ENCODE measurements around the gene ADRB2.
"Not testable (repeated sequence)": the region's sequence is repeated elsewhere in the genome, so short reads cannot be mapped to it uniquely, and the experiment has no call there.

The ADRB2 gene

GRCh38 chr5:148826053-148826738, at the start of gene ADRB2:
ADRB2 (plus strand) TSS chr5:148826611; CDS start chr5:148826832, 221 bp downstream.
- peak; percentile 96 for DNase-seq

GRCh38 chr5:148776780-148777179, 49.6 kb upstream of the ADRB2 start:
- peak; percentile 48 for DNase-seq

DNA sequence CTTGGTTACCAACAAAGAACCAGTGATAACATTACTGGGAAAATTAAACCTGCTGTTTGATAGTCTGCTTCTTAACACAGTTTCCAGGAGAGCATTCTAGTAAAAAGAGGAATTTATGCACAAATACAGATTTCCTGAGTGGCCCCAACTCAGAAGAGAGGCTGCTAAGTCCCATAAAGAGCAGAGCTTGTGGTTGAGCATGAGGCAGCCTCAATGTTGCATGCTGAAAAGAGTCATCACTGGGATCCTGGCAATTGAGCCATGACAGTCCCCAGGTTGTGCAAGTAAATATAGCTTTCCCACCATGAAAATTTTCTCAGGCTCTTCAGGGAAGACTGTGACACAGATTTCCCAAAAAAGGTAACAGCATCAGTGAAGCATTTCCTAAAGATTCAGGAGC, 47.5 kb upstream of the ADRB2 start:
- no peak for DNase-seq

DNA sequence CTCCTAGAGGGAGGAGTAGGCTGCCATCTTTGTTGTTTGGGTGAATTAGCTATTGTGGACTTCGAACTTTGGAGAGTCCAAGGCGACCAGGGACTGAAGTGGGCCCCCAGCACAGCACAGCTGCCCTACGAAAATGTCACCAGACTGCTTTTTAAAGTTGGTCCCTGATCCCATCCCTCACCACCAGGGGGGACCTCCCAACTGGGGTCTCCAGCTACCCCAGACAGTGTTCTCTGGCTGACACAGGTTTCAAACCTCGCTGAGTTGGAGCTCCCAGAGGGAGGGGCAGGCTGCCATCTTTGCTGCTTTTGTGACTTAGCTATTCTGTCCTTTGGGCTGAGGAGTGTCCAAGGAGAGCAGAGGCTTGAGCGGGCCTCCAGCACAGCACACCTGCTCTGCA, 45.7 kb upstream of the ADRB2 start:
- DNase-seq, result no peak

DNA sequence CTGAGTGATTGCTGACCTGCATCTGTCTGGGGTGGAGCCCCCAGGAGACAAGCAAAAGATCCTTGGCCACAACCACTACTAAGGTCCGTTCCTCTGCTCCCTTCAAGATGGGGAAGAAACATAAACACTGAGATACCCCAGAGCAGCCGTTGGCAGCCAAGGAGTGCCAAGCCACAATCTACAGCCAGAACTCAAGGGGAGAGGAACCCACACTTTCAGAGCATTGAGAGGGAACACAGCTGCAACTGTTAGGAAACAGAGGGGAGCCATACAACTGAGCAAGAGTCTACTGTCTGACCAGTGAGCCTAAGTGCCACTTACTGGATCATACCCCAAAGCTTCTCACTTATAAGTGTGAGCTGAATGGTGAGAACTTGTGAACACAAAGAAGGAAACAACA, 44.6 kb upstream of the ADRB2 start:
- DNase-seq, result no peak

- no peak for DNase-seq
Observed at GRCh38 chr5:148785223-148785622, 41.2 kb upstream of the ADRB2 start.

GRCh38 chr5:148786456-148786855, 40.0 kb upstream of the ADRB2 start:
- DNase-seq, result no peak

DNA sequence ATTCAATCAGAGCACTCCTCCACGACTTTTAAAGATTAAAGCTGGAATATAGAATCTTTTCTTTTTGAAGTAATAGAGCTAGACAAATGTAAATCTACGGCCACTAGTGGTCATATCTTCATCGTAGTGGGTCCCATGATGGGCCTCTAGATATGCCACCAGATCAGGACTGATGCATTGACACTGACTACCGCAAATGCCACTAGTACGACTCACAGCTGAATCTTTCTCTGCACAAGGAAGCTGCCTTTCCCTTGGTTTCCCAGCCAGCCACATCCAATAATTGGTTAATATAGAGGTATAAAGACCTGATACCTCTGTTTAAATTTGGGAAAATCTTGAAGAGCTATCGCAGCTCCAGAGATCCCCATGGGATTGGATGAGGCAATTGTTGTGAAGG, 37.8 kb upstream of the ADRB2 start:
- no peak for DNase-seq

GRCh38 chr5:148790545-148791333, 35.7 kb upstream of the ADRB2 start:
- DNase-seq, result no peak

GRCh38 chr5:148791334-148791667, 35.1 kb upstream of the ADRB2 start:
- no peak for DNase-seq

- no peak for DNase-seq
Observed at GRCh38 chr5:148791696-148792095, 34.7 kb upstream of the ADRB2 start.

- no peak for DNase-seq
Observed at GRCh38 chr5:148792744-148793143, 33.7 kb upstream of the ADRB2 start.

- DNase-seq, result no peak
Observed at GRCh38 chr5:148793261-148793660, 33.1 kb upstream of the ADRB2 start.

- DNase-seq, result no peak
Observed at GRCh38 chr5:148794275-148794674, 32.1 kb upstream of the ADRB2 start.

- no peak for DNase-seq
Observed at GRCh38 chr5:148794729-148795561, 31.5 kb upstream of the ADRB2 start.

DNA sequence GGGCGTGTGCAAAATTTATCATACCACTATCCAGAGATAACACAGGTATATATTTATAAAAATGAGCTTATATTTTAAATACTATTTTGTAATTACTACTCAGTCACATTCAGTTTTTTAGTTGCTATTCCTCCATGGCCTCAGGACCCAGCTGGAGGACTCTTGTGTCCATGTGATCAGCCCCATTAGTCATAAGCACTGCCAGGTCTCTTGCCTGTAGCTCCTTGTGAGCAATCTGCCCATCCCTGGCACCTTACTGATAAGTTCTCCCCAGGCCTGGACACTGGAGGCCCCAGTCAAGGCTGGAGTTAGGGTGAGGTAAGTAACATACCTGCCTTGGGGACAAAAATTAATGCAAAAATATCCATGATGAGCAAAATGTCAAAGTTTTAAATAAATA, 29.5 kb upstream of the ADRB2 start:
- no peak for DNase-seq

DNA sequence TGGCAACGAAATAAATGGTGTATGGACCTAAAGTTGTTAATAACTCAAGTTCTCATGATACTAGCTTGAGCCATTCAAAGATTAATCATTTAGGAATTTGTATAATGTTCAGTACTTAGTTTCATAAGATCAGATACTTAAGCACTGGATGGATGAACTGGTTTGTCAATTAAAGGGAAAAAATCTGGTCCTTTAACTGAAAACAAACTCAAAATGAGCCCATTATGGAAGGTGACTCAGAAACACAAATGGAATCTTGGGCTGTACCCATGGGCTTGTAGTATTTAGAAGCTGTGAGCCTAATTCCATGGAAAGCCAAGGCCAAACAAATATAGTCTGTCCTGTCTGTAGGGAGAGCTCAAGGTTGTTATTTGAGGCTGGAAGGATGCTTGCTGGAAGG, 27.6 kb upstream of the ADRB2 start:
- no peak for DNase-seq

DNA sequence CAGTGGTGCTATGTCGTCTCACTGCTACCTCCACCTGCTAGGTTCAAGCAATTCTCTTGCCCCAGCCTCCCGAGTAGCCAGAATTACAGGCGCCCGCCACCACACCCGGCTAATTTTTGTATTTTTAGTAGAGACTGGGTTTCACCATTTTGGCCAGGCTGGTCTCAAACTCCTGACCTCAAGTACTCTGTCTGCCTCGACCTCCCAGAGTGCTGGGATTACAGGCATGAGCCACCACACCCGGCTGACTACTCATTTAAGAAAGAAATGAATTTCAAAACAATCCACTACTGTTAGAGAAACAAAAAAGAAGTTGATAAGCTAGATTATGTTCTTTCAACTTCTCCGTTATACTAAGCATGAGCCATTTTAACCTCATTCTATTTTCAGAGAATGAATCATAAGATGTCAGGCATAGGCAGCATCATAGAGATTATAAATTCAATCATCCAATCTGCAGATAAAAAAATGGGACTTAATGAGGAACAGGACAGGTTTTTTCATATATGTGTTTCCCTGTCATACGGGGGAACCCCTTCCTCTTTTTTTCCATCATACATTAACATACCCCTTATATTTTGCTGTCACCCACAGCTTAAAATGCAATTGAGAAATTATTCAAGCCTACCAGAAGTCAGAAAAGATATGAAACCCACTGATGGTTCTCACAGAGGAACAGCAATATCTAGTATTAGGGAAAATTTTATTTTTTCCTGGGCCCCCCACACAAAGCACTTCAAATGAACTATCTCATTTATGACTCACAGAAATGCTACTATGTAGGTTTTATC, 26.5 kb upstream of the ADRB2 start:
- DNase-seq, result no peak

GRCh38 chr5:148801682-148802276, 24.6 kb upstream of the ADRB2 start:
- no peak for DNase-seq

DNA sequence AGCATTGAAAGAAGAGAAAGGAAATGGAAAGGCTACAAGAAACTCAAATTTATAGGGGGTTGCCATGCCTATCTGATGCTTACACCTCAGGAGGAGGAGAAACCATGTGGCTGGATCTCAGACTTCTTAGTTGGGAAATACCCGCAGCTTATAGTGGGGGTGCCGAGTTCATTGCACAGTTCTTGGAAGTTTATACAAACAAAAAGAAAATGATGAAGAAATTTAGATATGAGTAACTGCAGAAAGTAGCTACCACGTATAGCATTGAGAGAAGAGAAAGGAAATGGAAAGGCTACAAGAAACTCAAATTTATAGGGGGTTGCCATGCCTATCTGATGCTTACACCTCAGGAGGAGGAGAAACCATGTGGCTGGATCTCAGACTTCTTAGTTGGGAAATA, 23.0 kb upstream of the ADRB2 start:
- DNase-seq, result not testable (repeated sequence)

DNA sequence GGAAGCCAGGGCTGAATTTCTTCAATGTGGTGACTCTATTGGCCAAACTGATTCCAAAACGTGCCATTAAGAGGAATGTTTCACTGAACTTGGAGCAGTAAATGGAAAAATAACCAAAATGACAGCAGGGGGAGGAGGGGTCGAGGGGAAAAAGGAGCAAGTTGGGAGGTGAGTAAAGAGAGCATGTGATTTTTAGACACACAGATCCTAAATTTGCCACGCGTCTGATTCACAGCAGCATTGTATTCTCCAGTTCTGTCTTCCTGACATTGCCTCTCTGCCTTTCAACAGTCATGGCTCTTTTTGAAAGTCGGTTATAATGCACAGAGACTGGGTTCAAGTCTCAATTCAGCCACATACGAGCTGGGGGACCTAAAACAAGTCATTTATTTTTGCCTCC, 22.0 kb upstream of the ADRB2 start:
- DNase-seq, result no peak

Data from DMS53 (cell line).